HL-60 (cell line): ENCODE results near the gene FAM124A.

Experiments used
- CTCF ChIP-seq: IDR thresholded peaks from one replicate; pipeline ENCODE4 v1.5.1; 2011; ENCODE audit warnings: low read length, control low read depth, inconsistent platforms; ENCODE audit not compliant: insufficient read depth
- POLR2AphosphoS5 ChIP-seq: IDR thresholded peaks from 2 replicates; pipeline ENCODE4 v1.6.1; 2012; ENCODE audit warnings: low read depth

- TF ChIP-seq CTCF, result no peak
- TF ChIP-seq POLR2AphosphoS5, result no peak
These were observed 13.0 kb downstream of the FAM124A start for GRCh38 chr13:51235186-51235585.
